Tibial nerve (tissue), 4 donors: ENCODE results near the gene LCLAT1. TPM values are rescaled to one million over a fixed set of nuclear protein-coding genes. Genes with fewer than 3 reads are reported as not detected.

Experiments used
- DNase-seq, 2 donors: peaks; one replicate each; pipeline ENCODE4 v3.0.0-alpha.2; 2019; ENCODE audit warnings: low spot score in 2 of 2
- H3K27ac ChIP-seq, 4 donors: fragments of 200-600 bp; sonication (generic) in 3 of 4; one replicate each; pipeline ENCODE4 v1.5.1; 2017 to 2019; ENCODE audit warnings: mild to moderate bottlenecking in 1 of 4
- H3K27me3 ChIP-seq, 2 donors: fragments of 200-600 bp; sonication (generic) in 1 of 2; one replicate each; pipeline versions ENCODE4 v1.5.1 to v1.6.0; 2017 to 2019
- H3K36me3 ChIP-seq, 3 donors: fragments of 200-600 bp; sonication (generic); one replicate each; pipeline ENCODE4 v1.5.1; 2018 to 2019
- H3K4me1 ChIP-seq, 4 donors: fragments of 200-600 bp; sonication (generic) in 3 of 4; one replicate each; pipeline ENCODE4 v1.5.1; 2017 to 2019
- H3K4me3 ChIP-seq, 4 donors: fragments of 200-600 bp; sonication (generic) in 3 of 4; one replicate each; pipeline ENCODE4 v1.5.1; 2017 to 2019; ENCODE audit warnings: mild to moderate bottlenecking in 1 of 4, moderate library complexity in 1 of 4
- H3K9me3 ChIP-seq, 4 donors: fragments of 200-600 bp; sonication (generic) in 3 of 4; one replicate each; pipeline ENCODE4 v1.5.1; 2017 to 2019
- EP300 ChIP-seq, 2 donors: sonication (generic); formaldehyde crosslinking; IDR thresholded peaks; one replicate each; pipeline ENCODE4 v1.6.1; 2017; ENCODE audit warnings: antibody characterized with exemption in 2 of 2, mild to moderate bottlenecking in 1 of 2
- POLR2A ChIP-seq, 2 donors: fragments of 450-650 bp; IDR thresholded peaks; one replicate each; pipeline ENCODE4 v1.6.1; 2017; ENCODE audit warnings: antibody characterized with exemption in 2 of 2, mild to moderate bottlenecking in 2 of 2, moderate library complexity in 2 of 2
- WGBS, 2 donors: methylation state at CpG; one replicate each; pipeline ENCODE4 v1.1.5; 2018; 5-methylcytosine and 5-hydroxymethylcytosine counted together
- total RNA-seq, 4 donors: library from RNA; depleted of rRNA; stranded (reverse); fragments of >200 nt; gene quantifications; one replicate each; pipeline ENCODE4 v1.1.0, GENCODE V29; 2016
- TF ChIP-seq, protein P1 (sequence below), 5 experiments: fragments of 200-600 bp in 3 of 5; fragments of 450-650 bp in 2 of 5; sonication (generic) in 3 of 5; IDR thresholded peaks; one replicate each; pipeline ENCODE4 v1.5.1; 2016 to 2019; ENCODE audit warnings: antibody characterized with exemption in 5 of 5, mild to moderate bottlenecking in 3 of 5, moderate library complexity in 2 of 5

Gene LCLAT1
- total RNA-seq, 4 donors from 2014 or later, result 8.4 to 15.9 (median 11.8) TPM

DNA sequence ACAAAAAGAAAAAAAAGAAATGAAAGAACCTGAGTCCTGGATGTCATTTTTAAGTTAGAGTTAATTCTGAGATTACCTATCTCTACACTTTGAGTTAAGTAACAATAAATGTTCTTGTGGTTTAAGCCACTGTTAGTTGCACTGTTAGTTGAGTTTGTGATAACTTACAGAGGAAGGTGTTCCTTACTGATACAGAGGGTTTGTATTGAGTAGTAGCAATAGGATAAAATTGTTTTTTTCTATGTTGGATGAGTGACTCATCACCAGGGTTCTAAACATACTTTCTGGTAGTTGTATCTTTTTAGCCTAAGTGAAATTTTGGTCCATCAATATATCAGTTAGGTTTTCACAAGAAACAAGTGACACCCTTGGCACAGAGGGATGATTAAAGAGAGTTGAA lies 4.0 kb upstream of the LCLAT1 start:
- peaks cover 0 to 13% (median 0%) of the 10 kb centered on the region in 4 donors for H3K4me1 ChIP-seq
- TF ChIP-seq, protein P1, sequence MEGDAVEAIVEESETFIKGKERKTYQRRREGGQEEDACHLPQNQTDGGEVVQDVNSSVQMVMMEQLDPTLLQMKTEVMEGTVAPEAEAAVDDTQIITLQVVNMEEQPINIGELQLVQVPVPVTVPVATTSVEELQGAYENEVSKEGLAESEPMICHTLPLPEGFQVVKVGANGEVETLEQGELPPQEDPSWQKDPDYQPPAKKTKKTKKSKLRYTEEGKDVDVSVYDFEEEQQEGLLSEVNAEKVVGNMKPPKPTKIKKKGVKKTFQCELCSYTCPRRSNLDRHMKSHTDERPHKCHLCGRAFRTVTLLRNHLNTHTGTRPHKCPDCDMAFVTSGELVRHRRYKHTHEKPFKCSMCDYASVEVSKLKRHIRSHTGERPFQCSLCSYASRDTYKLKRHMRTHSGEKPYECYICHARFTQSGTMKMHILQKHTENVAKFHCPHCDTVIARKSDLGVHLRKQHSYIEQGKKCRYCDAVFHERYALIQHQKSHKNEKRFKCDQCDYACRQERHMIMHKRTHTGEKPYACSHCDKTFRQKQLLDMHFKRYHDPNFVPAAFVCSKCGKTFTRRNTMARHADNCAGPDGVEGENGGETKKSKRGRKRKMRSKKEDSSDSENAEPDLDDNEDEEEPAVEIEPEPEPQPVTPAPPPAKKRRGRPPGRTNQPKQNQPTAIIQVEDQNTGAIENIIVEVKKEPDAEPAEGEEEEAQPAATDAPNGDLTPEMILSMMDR (IDR thresholded peaks at IDR 0.05), result no peak
- TF ChIP-seq POLR2A (IDR thresholded peaks at IDR 0.05), result no peak
- TF ChIP-seq EP300 (IDR thresholded peaks at IDR 0.05), result no peak

GRCh38 chr2:30444273-30444672 lies 2.8 kb upstream of the LCLAT1 start:
- Histone ChIP-seq H3K27ac (no peak overlapping the region), H3K4me1 (peaks cover 0 to 17% (median 0%) of the 10 kb centered on the region in 4 donors), H3K36me3 (no peaks in the 10 kb centered on the region), H3K4me3 (no peak overlapping the region), H3K27me3 (no peaks in the 10 kb centered on the region), H3K9me3 (no peaks in the 10 kb centered on the region)
- no peak for TF ChIP-seq POLR2A (IDR thresholded peaks at IDR 0.05)
- peak in 1 of 2 donors; percentile 63 for TF ChIP-seq EP300 (IDR thresholded peaks at IDR 0.05)
- 65 to 66% methylated on average over 3 of the region's 3 CpGs for WGBS, 2 donors
- peak in 1 of 2 donors; percentile 42 for DNase-seq

More for the DNA sequence above, 4.0 kb upstream of the LCLAT1 start:
- H3K4me3 ChIP-seq, result no peak overlapping the region
- H3K9me3 ChIP-seq, result no peaks in the 10 kb centered on the region
- H3K27me3 ChIP-seq, result no peaks in the 10 kb centered on the region
- no peak overlapping the region for H3K27ac ChIP-seq
- no peaks in the 10 kb centered on the region for H3K36me3 ChIP-seq
- no peak for DNase-seq

DNA sequence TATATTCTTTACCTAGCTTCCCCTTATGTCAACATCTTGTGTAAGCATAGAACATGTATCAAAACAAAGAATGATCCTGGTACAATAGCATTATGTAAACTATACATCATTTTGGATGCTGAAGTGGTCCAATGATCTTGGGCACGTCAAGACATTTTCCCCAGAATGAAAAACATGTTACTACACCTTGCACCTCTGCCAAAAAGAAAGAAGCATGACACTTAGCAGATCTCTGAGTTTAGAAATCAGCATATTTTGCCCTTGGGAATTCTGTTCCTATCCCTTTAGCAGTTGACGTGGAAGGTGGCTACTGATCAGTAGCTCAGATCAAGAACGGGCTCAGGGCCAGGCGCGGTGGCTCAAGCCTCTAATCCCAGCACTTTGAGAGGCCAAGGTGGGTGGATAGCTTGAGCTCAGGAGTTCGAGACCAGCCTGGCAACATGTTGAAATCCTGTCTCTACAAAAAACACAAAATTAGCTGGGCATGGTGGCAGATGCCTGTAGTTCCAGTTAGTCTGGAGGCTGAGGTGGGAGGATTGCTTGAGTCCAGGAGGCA lies 1.7 kb upstream of the LCLAT1 start:
- WGBS, 2 donors, result 88 to 91% methylated on average over 6 of the region's 6 CpGs
- peaks cover 0 to 17% (median 0%) of the 10 kb centered on the region in 4 donors for H3K4me1 ChIP-seq
- H3K27me3 ChIP-seq, result no peaks in the 10 kb centered on the region
- DNase-seq, result no peak
- H3K27ac ChIP-seq, result no peak overlapping the region
- H3K9me3 ChIP-seq, result no peaks in the 10 kb centered on the region
- H3K4me3 ChIP-seq, result no peak overlapping the region
- TF ChIP-seq EP300 (IDR thresholded peaks at IDR 0.05), result no peak
- no peak for TF ChIP-seq POLR2A (IDR thresholded peaks at IDR 0.05)
- TF ChIP-seq, protein P1 (IDR thresholded peaks at IDR 0.05), result no peak
- H3K36me3 ChIP-seq, result no peaks in the 10 kb centered on the region

DNA sequence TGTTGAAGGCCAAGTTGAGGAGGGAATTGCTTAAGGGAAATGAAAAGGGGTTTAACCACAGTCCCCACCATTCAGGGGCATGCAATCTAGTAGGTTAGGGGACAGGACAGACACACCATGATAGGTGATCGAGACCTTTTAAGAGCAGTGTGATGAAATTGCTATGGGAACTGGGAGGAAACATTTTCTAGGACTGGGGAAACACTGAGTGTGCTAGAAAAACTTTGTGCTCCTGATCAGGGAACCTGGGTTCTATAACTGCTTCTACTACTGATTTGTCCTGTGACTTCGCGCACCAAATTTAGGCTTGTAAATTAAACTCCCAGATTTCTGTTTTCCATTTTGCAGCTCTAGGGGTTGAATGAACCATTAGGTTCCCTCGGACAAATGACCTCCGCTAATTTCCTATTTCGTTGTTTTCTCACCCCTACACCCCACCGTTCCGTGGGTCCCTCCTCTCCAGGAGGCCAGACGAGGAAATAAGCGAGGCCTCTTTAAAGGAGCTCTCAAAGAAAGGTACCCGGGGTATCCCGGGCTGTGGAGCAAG lies 371 bp upstream of the LCLAT1 start:
- WGBS, 2 donors, result 4 to 11% methylated on average over 9 to 12 of the region's 12 CpGs
- Histone ChIP-seq H3K4me1 (peaks cover 0 to 17% (median 0%) of the 10 kb centered on the region in 4 donors), H3K27ac (peak overlapping the region in 3 of 4 donors; percentile 64 to 81 (median 81)), H3K4me3 (peak overlapping the region; percentile 68 to 94 (median 81)), H3K27me3 (no peaks in the 10 kb centered on the region), H3K9me3 (no peaks in the 10 kb centered on the region), H3K36me3 (no peaks in the 10 kb centered on the region)
- TF ChIP-seq POLR2A (IDR thresholded peaks at IDR 0.05) (no peak), EP300 (IDR thresholded peaks at IDR 0.05) (no peak)
- TF ChIP-seq, protein P1 (IDR thresholded peaks at IDR 0.05), result no peak
- DNase-seq, result no peak

- WGBS, 2 donors, result 58 to 70% methylated on average over 4 of the region's 4 CpGs
- Histone ChIP-seq H3K4me1 (peaks cover 0 to 17% (median 0%) of the 10 kb centered on the region in 4 donors), H3K27ac (no peak overlapping the region), H3K36me3 (no peaks in the 10 kb centered on the region), H3K4me3 (no peak overlapping the region), H3K9me3 (no peaks in the 10 kb centered on the region), H3K27me3 (no peaks in the 10 kb centered on the region)
- no peak for DNase-seq
- no peak for TF ChIP-seq EP300 (IDR thresholded peaks at IDR 0.05)
- TF ChIP-seq, protein P1 (IDR thresholded peaks at IDR 0.05), result no peak
- no peak for TF ChIP-seq POLR2A (IDR thresholded peaks at IDR 0.05)
Measured at GRCh38 chr2:30448308-30448707, 1.3 kb downstream of the LCLAT1 start.
